Measurements from ENCODE around the gene ELFN1.

The ELFN1 gene

DNA sequence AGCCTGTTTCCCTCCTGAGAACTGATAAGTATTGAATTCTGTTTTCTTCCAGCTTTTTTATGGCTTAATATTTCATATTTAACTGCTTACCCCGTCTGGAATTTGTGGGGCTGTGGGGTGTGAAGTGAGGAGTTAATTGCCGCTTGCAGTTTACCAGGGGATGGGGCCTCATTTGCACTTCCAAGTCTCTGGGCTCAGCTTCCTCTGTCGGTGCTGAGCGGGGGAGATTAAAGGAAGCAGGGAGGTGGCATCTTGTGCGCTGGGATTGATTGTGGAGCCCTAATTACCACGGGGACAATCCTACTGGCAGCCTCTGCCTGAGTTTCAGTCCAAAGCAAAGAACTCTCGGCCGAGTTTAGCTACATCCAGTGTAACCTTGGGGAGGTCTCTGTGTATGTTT, 33.4 kb downstream of the ELFN1 start:
- H3K4me3 ChIP-seq (ENCODE audit: low read length), result no peak overlapping the region
- peaks cover 4% of the 10 kb centered on the region; the same call in 1 of the 2 replicates for H3K4me1 ChIP-seq (ENCODE audit: insufficient read depth, low read length)
- peaks cover 13% of the 10 kb centered on the region for H3K9me3 ChIP-seq (ENCODE audit: insufficient read depth, low read depth, low read length)
- H3K27ac ChIP-seq (ENCODE audit: low read length), result no peak overlapping the region
- 0 out of 2 replicates have a peak, but pooled peaks cover 4% of the 10 kb centered on the region for H3K36me3 ChIP-seq (ENCODE audit: insufficient read depth, low read depth, low read length)
- peaks cover 13% of the 10 kb centered on the region for H3K27me3 ChIP-seq (ENCODE audit: insufficient read depth, low read length)
- no peak overlapping the region for H3K9ac ChIP-seq (ENCODE audit: low read depth, low read length)

DNA sequence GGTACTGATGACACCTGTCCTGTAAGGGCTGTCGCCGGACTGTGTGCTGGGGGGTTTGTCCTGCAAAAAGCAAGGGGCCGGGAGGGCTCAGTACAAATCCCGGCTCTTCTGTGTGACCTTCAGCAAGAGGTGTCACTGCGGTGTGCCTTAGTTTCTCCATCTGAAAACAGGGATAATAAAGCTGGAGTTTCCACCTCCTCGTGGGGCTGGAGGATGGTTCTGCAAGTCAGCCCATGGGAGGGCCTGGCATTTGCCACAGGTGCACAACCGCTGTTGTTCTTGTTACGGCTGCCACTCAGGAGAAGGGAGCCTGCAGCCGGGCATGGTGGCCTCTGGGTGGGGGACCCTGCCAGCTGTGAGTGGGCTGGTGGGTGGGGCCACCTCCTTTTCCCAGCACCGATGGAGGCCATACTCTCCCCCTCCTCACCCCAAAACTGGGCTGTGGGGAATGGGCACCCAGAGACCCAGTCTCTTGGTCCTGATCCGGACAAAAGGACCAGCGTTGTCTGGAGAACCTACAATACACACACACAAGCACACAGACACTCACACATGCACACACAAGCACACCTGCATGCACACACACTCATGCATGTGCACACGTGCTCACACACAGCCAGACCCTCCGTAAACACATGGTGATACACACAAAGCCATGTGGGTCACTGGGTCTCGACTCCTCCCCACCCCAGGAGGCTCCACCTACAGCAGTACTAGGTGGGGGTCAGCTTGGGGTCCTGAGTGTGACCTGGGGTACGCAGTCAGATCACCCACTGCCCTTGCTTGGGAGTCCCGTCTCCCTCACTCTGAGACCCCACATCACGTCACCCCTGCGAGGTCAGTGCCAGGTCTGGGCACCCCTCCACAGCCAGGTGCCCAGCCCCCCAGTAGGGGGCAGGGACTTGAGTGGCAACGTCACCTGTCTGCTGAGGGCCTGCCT, 34.1 kb downstream of the ELFN1 start:
- Histone ChIP-seq H3K27me3 (ENCODE audit: insufficient read depth, low read length) (peaks cover 13% of the 10 kb centered on the region), H3K36me3 (ENCODE audit: insufficient read depth, low read depth, low read length) (0 out of 2 replicates have a peak, but pooled peaks cover 4% of the 10 kb centered on the region), H3K9me3 (ENCODE audit: insufficient read depth, low read depth, low read length) (peaks cover 14% of the 10 kb centered on the region), H3K4me1 (ENCODE audit: insufficient read depth, low read length) (peaks cover 4% of the 10 kb centered on the region; the same call in 1 of the 2 replicates), H3K4me3 (ENCODE audit: low read length) (no peak overlapping the region), H3K9ac (ENCODE audit: low read depth, low read length) (no peak overlapping the region), H3K27ac (ENCODE audit: low read length) (no peak overlapping the region)

DNA sequence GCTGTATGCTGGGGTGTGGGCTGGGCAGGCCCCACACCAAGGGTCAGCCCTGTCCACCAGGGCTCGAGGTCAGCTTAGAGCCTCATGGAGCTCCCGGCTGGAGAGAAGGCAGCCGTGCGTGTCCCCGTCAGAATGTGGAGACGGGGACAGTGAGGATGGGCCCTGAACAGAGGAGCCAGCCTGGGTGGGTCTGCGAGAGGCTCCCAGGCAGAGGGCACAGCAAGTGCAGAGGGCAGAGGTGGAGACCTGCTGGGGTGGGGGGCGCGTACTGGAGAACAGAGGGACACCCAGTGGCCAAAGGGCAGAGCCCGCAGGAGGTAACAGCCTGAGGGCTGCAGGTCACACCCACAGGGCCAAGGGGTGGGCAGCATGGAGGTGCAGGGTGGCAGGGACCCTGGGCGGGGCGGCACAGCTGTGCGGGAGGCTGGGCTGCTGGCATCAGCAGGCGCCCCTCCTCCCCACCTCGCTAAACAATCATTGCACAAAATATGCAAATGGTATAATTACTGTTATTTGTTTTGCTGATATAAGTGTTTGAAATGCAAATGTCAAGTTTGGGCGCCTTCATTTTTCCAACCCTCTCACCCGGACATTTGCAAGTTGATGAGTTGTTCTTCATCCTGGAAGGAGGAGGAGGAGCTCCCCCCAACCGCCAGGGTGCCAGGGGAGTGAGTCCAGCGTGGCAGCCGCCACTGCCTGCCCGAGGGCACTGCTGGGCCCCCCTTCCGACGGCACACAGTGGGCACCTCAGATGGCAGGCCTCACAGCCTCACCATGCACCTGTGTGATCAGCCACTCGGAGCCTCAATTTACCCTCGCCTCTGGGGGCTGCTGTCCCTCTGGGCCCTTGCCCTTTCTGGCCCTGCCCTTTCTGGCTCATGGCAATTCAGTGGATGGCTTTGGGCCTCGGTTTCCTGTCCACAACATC, 35.0 kb downstream of the ELFN1 start:
- Histone ChIP-seq H3K27ac (ENCODE audit: low read length) (no peak overlapping the region), H3K27me3 (ENCODE audit: insufficient read depth, low read length) (peaks cover 13% of the 10 kb centered on the region), H3K9me3 (ENCODE audit: insufficient read depth, low read depth, low read length) (peaks cover 23% of the 10 kb centered on the region), H3K4me3 (ENCODE audit: low read length) (no peak overlapping the region), H3K9ac (ENCODE audit: low read depth, low read length) (no peak overlapping the region), H3K36me3 (ENCODE audit: insufficient read depth, low read depth, low read length) (0 out of 2 replicates have a peak, but pooled peaks cover 4% of the 10 kb centered on the region), H3K4me1 (ENCODE audit: insufficient read depth, low read length) (peaks cover 4% of the 10 kb centered on the region; the same call in 1 of the 2 replicates)

DNA sequence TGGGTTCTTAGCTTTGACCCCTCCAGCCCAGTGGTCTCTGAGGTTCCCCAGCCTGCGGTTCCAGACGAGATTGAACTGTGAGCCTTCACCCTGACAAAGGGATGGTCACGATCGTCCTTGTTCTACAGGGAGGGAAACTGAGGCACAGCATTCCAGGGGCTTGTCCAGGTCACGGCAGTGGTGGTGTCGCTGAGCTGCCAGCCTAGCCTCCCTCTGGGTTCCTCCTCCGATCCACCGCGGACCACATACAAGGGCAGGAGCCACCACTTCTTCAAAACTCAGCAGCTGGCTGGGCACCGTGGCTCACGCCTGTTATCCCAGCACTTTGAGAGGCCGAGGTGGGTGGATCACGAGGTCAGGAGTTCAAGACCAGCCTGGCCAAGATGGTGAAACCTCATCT, 35.8 kb downstream of the ELFN1 start:
- Histone ChIP-seq H3K9me3 (ENCODE audit: insufficient read depth, low read depth, low read length) (peaks cover 24% of the 10 kb centered on the region), H3K9ac (ENCODE audit: low read depth, low read length) (no peak overlapping the region), H3K4me3 (ENCODE audit: low read length) (no peak overlapping the region), H3K4me1 (ENCODE audit: insufficient read depth, low read length) (peaks cover 4% of the 10 kb centered on the region; the same call in 1 of the 2 replicates), H3K36me3 (ENCODE audit: insufficient read depth, low read depth, low read length) (0 out of 2 replicates have a peak, but pooled peaks cover 4% of the 10 kb centered on the region), H3K27ac (ENCODE audit: low read length) (no peak overlapping the region), H3K27me3 (ENCODE audit: insufficient read depth, low read length) (peaks cover 13% of the 10 kb centered on the region)

DNA sequence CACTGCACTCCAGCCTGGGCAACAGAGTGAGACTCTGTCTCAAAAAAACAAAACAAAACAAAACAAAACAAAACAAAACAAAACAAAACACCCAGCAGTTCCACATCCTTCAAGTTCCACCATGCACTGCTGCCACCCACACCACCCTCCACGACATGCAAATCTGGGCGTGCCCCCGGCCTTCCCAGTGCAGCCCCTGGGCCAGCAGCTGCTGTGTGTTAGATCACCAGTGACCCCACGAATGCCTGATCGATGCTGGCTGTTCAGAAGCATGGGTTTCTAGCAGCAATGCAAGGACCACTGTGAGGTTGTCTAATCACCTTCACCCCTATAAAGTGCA, 36.3 kb downstream of the ELFN1 start:
- H3K4me3 ChIP-seq (ENCODE audit: low read length), result no peak overlapping the region
- H3K36me3 ChIP-seq (ENCODE audit: insufficient read depth, low read depth, low read length), result 0 out of 2 replicates have a peak, but pooled peaks cover 4% of the 10 kb centered on the region
- H3K4me1 ChIP-seq (ENCODE audit: insufficient read depth, low read length), result peaks cover 4% of the 10 kb centered on the region; the same call in 1 of the 2 replicates
- H3K9ac ChIP-seq (ENCODE audit: low read depth, low read length), result no peak overlapping the region
- peaks cover 13% of the 10 kb centered on the region for H3K27me3 ChIP-seq (ENCODE audit: insufficient read depth, low read length)
- peaks cover 24% of the 10 kb centered on the region for H3K9me3 ChIP-seq (ENCODE audit: insufficient read depth, low read depth, low read length)
- no peak overlapping the region for H3K27ac ChIP-seq (ENCODE audit: low read length)

DNA sequence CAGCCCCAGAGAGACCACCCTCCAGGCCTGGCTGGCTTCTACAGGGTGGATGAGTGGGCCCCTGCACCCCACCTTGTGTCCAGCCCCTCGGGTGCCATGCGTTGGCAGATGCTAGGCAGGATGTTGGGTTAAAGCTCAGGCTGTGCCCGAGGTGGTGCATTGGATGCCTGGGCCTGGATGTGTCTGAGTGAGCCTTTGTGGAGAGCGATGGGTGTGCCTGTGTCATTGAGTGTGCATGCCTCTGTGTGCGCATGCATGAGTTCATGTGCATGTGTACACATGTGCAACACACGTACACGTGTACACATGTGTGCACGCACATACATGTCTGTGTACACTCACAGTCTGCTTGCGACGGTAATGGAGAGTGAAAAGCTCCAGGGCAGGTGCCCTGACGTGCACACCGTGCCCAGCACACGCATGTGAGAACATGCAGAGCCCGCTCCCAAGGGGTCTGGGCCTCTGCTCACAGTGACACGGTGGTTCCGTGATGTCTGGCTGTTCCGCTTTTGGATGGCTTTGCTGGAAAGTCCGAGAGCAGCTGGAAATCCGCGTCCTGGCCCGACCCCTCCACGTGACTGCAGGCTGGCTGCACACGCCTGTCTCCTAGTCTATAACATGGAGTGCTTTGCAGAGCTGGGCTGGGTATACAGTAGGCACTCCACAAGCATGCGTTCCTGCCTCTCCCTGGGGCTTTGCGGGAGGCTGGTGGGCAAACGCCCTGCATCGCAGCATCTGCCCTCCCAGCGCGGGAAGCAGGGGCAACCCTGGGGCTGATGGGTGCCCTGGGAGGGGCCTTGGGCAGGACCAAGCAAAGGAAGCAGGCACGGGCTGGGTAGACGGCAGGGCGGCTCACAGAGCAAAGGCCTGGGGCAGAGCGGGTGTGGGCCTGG, 36.9 kb downstream of the ELFN1 start:
- 0 out of 2 replicates have a peak, but pooled peaks cover 4% of the 10 kb centered on the region for H3K36me3 ChIP-seq (ENCODE audit: insufficient read depth, low read depth, low read length)
- H3K27ac ChIP-seq (ENCODE audit: low read length), result no peak overlapping the region
- H3K4me1 ChIP-seq (ENCODE audit: insufficient read depth, low read length), result peaks cover 4% of the 10 kb centered on the region; the same call in 1 of the 2 replicates
- H3K4me3 ChIP-seq (ENCODE audit: low read length), result no peak overlapping the region
- H3K9ac ChIP-seq (ENCODE audit: low read depth, low read length), result no peak overlapping the region
- peaks cover 13% of the 10 kb centered on the region for H3K27me3 ChIP-seq (ENCODE audit: insufficient read depth, low read length)
- peaks cover 21% of the 10 kb centered on the region for H3K9me3 ChIP-seq (ENCODE audit: insufficient read depth, low read depth, low read length)

DNA sequence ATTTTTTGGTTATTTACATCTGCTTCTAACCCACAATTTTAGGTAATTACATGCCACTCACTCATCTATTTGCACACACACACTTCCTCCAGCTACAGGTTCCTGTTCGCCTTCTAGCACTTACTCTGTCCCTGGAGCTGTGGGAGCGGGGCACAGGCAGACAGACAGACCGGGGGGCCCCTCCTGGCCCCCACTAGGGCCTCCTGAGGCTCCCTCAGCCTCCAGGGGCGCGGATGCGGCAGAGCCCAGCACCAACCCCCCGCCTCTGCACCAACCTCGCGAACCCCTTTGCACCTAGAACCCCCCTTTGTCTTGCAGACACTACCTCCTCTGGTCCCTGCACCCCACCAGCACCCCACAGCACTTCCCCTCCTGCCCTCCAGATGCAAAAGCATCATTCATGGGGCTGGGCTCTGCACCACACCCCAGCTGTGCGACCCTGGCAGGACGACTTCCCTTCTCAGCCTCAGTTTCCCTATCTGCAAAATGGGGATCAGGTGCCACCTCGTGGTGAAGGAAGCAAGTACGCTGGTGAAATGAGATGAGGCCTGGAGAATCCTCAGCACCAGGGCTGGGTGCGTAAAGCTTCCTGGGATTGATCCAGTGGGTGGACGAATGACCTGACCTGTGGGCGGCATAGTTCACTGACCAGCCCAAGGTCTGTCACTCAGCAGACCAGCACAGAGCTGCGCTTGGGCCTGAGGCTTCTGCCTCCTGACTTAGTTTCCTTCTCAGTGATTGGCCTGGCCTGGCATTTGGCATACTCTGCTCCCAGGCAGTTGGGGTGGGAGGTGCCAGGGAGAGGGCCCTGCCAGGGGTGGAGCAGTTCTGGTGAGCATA, 37.9 kb downstream of the ELFN1 start:
- H3K4me1 ChIP-seq (ENCODE audit: insufficient read depth, low read length), result peaks cover 4% of the 10 kb centered on the region; the same call in 1 of the 2 replicates
- H3K9ac ChIP-seq (ENCODE audit: low read depth, low read length), result no peak overlapping the region
- H3K4me3 ChIP-seq (ENCODE audit: low read length), result no peak overlapping the region
- peaks cover 11% of the 10 kb centered on the region for H3K9me3 ChIP-seq (ENCODE audit: insufficient read depth, low read depth, low read length)
- H3K36me3 ChIP-seq (ENCODE audit: insufficient read depth, low read depth, low read length), result no peaks in the 10 kb centered on the region
- peaks cover 13% of the 10 kb centered on the region for H3K27me3 ChIP-seq (ENCODE audit: insufficient read depth, low read length)
- no peak overlapping the region for H3K27ac ChIP-seq (ENCODE audit: low read length)

DNA sequence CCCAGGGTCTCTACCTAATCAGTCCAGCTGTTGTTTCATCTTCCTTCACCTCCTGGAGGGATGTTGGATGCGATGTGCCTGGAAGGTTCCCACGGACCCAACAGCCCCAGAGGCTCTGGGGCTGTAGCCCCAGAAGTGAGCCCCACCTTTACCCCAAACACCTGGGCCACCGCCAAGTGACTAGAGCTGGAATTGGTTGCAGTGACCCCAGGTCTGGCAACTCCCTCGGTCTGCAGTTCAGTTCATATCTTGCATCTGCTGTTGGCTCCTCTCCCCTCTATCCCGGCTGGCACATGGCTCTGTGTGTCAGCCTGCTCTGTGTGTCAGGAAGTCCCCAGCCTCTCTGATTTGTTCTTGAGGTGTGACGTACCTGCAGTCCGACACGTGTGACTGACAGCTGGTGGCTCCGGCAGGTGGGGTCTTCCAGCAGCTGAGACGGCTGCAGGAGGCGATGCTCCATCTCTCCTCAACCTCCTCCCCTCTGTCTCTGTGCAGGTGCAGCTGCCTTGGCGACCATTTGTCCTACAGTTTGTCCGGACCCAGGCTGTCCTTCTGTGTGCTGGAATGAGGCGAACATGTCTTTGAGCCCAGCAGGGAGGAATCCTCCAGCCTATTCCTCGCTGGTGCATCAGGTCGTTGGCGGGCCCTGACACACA, 38.6 kb downstream of the ELFN1 start:
- Histone ChIP-seq H3K4me3 (ENCODE audit: low read length) (no peak overlapping the region), H3K9me3 (ENCODE audit: insufficient read depth, low read depth, low read length) (peaks cover 10% of the 10 kb centered on the region), H3K9ac (ENCODE audit: low read depth, low read length) (no peak overlapping the region), H3K27ac (ENCODE audit: low read length) (no peak overlapping the region), H3K4me1 (ENCODE audit: insufficient read depth, low read length) (peaks cover 4% of the 10 kb centered on the region; the same call in 1 of the 2 replicates), H3K27me3 (ENCODE audit: insufficient read depth, low read length) (peaks cover 11% of the 10 kb centered on the region), H3K36me3 (ENCODE audit: insufficient read depth, low read depth, low read length) (no peaks in the 10 kb centered on the region)

DNA sequence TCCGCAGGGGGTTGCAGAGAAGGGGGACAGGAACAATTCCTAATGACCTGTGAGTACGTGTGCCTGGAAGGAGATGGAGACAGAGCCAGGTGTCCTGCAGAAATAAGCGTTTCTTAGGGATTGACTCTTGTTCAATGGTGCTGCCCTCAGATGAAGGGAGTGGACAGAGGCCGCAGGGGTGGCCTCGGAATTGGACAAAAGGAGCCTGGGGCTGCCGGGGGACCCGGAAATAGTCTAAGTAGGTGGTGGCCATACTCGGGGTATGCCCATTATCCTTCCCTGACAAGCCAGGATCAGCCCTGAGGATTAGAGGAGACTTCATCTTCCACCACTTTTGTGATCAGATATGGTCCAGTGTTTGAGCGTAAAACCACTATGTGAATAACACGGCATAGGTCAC, 39.2 kb downstream of the ELFN1 start:
- H3K9me3 ChIP-seq (ENCODE audit: insufficient read depth, low read depth, low read length), result peaks cover 10% of the 10 kb centered on the region
- H3K9ac ChIP-seq (ENCODE audit: low read depth, low read length), result no peak overlapping the region
- H3K27me3 ChIP-seq (ENCODE audit: insufficient read depth, low read length), result peaks cover 5% of the 10 kb centered on the region
- peaks cover 4% of the 10 kb centered on the region; the same call in 1 of the 2 replicates for H3K4me1 ChIP-seq (ENCODE audit: insufficient read depth, low read length)
- no peak overlapping the region for H3K4me3 ChIP-seq (ENCODE audit: low read length)
- no peak overlapping the region for H3K27ac ChIP-seq (ENCODE audit: low read length)
- H3K36me3 ChIP-seq (ENCODE audit: insufficient read depth, low read depth, low read length), result no peaks in the 10 kb centered on the region

DNA sequence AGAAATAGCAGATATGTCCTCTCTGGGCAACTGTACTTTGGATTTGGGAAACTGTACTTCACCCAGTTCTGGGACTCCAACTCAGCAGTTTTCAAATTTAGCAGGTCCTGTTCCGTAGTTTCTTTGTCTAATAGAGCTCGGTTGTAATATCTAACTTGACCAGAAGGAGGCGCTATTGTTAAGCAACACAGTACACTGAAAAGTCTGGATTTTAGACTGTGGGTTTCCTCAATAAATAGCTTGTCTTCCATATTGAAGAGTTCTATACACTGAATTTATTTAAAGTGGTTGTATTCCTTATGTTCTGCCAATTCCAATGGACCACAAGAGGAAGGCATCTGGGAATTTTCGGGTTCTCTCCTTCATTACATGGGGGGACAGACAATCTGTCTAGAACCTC, 39.8 kb downstream of the ELFN1 start:
- Histone ChIP-seq H3K36me3 (ENCODE audit: insufficient read depth, low read depth, low read length) (no peaks in the 10 kb centered on the region), H3K27ac (ENCODE audit: low read length) (no peak overlapping the region), H3K27me3 (ENCODE audit: insufficient read depth, low read length) (no peaks in the 10 kb centered on the region), H3K9ac (ENCODE audit: low read depth, low read length) (no peak overlapping the region), H3K4me1 (ENCODE audit: insufficient read depth, low read length) (no peaks in the 10 kb centered on the region; the same call in 1 of the 2 replicates), H3K9me3 (ENCODE audit: insufficient read depth, low read depth, low read length) (peaks cover 10% of the 10 kb centered on the region), H3K4me3 (ENCODE audit: low read length) (no peak overlapping the region)

Measured in iPS-20b (cell line).